ENCODE data around the gene SUN1. TPM values are rescaled to one million over a fixed set of nuclear protein-coding genes. Genes with fewer than 3 reads are reported as not detected.

Gene SUN1
- total RNA-seq, 1 donor from 2014 or later: 150 TPM

DNA sequence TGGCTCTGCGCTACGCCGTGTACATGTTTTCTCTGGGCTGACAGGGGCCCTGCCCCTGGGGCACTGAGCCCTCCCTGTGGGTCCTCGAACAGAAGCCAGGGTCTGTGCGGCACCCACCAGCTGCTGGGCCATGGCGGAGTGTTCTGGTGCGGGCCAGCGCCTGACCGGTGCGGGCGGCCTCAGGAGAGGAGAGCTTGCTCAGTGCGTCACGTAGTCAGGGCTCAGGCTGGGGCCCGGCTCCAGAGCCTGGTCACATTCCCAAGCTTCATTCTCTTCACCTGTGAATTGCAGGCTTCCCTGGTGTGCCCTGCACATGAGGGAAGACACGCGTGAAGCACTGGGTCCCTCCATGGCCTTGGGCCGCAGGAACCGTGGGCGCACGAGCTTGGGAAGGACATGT, 59.5 kb downstream of the SUN1 start:
- H3K4me1 Mint-ChIP-seq (ENCODE audit: unreplicated experiment): no peaks in the 10 kb centered on the region
- H3K36me3 Mint-ChIP-seq (ENCODE audit: low read depth, unreplicated experiment): peaks cover 36% of the 10 kb centered on the region
- TF ChIP-seq, protein P1, sequence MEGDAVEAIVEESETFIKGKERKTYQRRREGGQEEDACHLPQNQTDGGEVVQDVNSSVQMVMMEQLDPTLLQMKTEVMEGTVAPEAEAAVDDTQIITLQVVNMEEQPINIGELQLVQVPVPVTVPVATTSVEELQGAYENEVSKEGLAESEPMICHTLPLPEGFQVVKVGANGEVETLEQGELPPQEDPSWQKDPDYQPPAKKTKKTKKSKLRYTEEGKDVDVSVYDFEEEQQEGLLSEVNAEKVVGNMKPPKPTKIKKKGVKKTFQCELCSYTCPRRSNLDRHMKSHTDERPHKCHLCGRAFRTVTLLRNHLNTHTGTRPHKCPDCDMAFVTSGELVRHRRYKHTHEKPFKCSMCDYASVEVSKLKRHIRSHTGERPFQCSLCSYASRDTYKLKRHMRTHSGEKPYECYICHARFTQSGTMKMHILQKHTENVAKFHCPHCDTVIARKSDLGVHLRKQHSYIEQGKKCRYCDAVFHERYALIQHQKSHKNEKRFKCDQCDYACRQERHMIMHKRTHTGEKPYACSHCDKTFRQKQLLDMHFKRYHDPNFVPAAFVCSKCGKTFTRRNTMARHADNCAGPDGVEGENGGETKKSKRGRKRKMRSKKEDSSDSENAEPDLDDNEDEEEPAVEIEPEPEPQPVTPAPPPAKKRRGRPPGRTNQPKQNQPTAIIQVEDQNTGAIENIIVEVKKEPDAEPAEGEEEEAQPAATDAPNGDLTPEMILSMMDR (IDR thresholded peaks at IDR 0.05; ENCODE audit: unreplicated experiment): no peak
- H3K4me3 Mint-ChIP-seq (ENCODE audit: unreplicated experiment): no peak overlapping the region
- peaks cover 13% of the 10 kb centered on the region for H3K27me3 Mint-ChIP-seq (ENCODE audit: unreplicated experiment)
- no peak overlapping the region for H3K27ac Mint-ChIP-seq (ENCODE audit: unreplicated experiment)
- no peak for DNase-seq (ENCODE audit: low spot score)
- no peaks in the 10 kb centered on the region for H3K9me3 Mint-ChIP-seq (ENCODE audit: unreplicated experiment)

DNA sequence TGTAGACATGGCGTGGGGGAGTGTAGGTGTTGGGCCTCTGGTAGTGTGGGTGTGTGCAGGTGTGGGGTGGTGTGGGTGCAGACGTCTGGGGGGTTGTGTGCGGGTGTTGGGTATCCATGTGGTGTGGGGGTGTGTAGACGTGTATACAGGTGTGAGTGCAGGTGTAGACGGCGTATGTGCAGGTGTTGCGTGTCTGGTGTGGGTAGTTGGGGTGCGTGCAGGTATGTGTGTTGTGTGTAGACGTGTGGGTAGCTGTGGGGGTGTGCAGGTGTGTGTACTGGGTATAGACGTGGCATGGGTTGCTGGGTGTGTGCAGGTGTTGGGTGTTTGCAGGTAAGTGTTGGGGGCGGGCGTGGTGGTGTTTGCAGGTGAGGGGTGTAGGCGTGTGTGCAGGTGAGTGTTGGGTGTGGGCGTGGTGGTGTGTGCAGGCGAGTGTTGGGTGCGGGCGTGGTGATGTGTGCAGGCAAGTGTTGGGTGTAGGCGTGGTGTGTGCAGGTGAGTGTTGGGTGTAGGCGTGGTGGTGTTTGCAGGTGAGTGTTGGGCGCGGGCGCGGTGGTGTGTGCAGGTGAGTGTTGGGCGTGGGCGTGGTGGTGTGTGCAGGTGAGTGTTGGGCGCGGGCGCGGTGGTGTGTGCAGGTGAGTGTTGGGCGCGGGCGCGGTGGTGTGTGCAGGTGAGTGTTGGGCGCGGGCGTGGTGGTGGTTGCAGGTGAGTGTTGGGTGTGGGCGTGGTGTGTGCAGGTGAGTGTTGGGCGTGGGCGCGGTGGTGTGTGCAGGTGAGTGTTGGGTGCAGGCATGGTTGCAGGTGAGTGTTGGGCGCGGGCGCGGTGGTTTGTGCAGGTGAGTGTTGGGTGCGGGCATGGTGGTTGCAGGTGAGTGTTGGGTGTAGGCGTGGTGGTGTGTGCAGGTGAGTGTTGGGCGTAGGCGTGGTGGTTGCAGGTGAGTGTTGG, 60.6 kb downstream of the SUN1 start:
- peaks cover 36% of the 10 kb centered on the region for H3K36me3 Mint-ChIP-seq (ENCODE audit: low read depth, unreplicated experiment)
- DNase-seq (ENCODE audit: low spot score): no peak
- H3K4me3 Mint-ChIP-seq (ENCODE audit: unreplicated experiment): peak overlapping the region; percentile 68
- H3K27me3 Mint-ChIP-seq (ENCODE audit: unreplicated experiment): peaks cover 10% of the 10 kb centered on the region
- peak overlapping the region; percentile 57 for H3K27ac Mint-ChIP-seq (ENCODE audit: unreplicated experiment)
- no peaks in the 10 kb centered on the region for H3K4me1 Mint-ChIP-seq (ENCODE audit: unreplicated experiment)
- H3K9me3 Mint-ChIP-seq (ENCODE audit: unreplicated experiment): no peaks in the 10 kb centered on the region
- TF ChIP-seq, protein P1 (IDR thresholded peaks at IDR 0.05; ENCODE audit: unreplicated experiment): no peak

DNA sequence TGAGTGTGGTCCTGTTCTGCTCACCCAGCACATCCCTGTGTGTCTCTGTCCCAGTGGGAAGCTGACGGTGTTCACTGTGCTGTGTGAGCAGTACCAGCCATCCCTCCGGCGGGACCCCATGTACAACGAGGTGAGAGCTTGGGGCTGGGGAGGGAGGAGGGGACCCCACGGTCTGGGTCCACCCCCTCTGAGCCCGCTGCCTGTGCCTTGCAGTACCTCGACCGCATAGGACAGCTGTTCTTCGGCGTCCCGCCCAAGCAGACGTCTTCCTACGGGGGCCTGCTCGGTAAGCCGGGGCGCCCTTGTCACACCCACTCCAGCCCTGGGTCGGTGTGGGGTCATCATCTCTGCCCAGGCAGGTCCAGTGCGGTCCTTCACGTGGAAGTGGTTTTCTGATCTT, 61.4 kb downstream of the SUN1 start:
- DNase-seq (ENCODE audit: low spot score): no peak
- no peak overlapping the region for H3K4me3 Mint-ChIP-seq (ENCODE audit: unreplicated experiment)
- H3K36me3 Mint-ChIP-seq (ENCODE audit: low read depth, unreplicated experiment): peaks cover 33% of the 10 kb centered on the region
- H3K9me3 Mint-ChIP-seq (ENCODE audit: unreplicated experiment): no peaks in the 10 kb centered on the region
- peaks cover 10% of the 10 kb centered on the region for H3K27me3 Mint-ChIP-seq (ENCODE audit: unreplicated experiment)
- no peak overlapping the region for H3K27ac Mint-ChIP-seq (ENCODE audit: unreplicated experiment)
- H3K4me1 Mint-ChIP-seq (ENCODE audit: unreplicated experiment): no peaks in the 10 kb centered on the region
- TF ChIP-seq, protein P1 (IDR thresholded peaks at IDR 0.05; ENCODE audit: unreplicated experiment): no peak

DNA sequence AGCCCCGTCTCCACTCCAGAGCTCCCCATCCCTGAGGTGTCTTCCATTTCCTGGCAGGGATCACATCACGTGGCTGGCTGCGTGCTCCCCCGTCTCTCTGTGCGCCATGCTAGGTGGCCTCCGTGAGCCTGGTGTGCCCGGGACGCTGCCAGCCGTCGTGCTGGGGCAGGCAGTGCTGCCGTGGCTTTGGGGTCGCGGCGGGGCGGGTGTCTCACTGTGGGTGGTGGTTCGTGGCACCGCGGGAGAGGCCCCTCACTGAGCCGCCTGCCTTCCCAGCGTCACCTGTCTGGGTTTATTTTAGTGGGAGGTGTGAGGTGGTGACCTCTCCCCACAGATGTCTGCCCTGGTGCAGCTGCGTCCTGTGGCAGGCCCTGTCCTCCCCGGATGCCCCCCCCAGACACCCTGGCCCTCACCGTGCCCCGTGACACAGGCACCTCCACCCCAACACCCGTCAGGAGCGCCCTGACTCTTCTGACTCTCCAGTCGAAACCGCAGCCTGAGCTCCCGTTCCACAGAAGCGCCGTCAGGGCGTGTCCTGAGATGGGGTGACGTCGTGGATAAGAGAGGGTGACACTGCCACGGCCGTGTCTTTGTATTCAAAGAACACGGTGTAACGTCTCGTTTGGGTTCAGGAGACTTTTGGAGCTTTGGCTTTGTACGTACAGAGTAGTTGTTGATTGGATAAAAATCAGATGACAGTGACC, 62.0 kb downstream of the SUN1 start:
- no peak for DNase-seq (ENCODE audit: low spot score)
- no peak overlapping the region for H3K4me3 Mint-ChIP-seq (ENCODE audit: unreplicated experiment)
- H3K9me3 Mint-ChIP-seq (ENCODE audit: unreplicated experiment): no peaks in the 10 kb centered on the region
- TF ChIP-seq, protein P1 (IDR thresholded peaks at IDR 0.05; ENCODE audit: unreplicated experiment): no peak
- H3K36me3 Mint-ChIP-seq (ENCODE audit: low read depth, unreplicated experiment): peaks cover 30% of the 10 kb centered on the region
- peaks cover 10% of the 10 kb centered on the region for H3K27me3 Mint-ChIP-seq (ENCODE audit: unreplicated experiment)
- no peak overlapping the region for H3K27ac Mint-ChIP-seq (ENCODE audit: unreplicated experiment)
- no peaks in the 10 kb centered on the region for H3K4me1 Mint-ChIP-seq (ENCODE audit: unreplicated experiment)

Measured in endothelial cell (in vitro differentiated cells).